HuH-7 (cell line): ENCODE data around the gene NUP37.
"Not testable (repeated sequence)": the region's sequence is repeated elsewhere in the genome, so short reads cannot be mapped to it uniquely, and the experiment has no call there.

Source experiments
- DNase-seq: peaks from one replicate; pipeline ENCODE4 v3.0.0; 2011; ENCODE audit warnings: low spot score

NUP37 gene

GRCh38 chr12:102119674-102120563, at the start of gene NUP37, which contains the start of gene PARPBP:
NUP37 (minus strand) TSS chr12:102120114; CDS start chr12:102118518, 1,596 bp downstream.
PARPBP (plus strand) TSS chr12:102120183; CDS start chr12:102123889, 3,706 bp downstream.
- peak; percentile 79 for DNase-seq

- no peak for DNase-seq
Observed at GRCh38 chr12:102167821-102168604, 48.1 kb upstream of the NUP37 start.

GRCh38 chr12:102163383-102163782, 43.5 kb upstream of the NUP37 start:
- DNase-seq, result no peak

GRCh38 chr12:102155206-102155605, 35.3 kb upstream of the NUP37 start:
- not testable (repeated sequence) for DNase-seq

GRCh38 chr12:102147062-102147587, 27.2 kb upstream of the NUP37 start:
- DNase-seq, result not testable (repeated sequence)

GRCh38 chr12:102144221-102144620, 24.3 kb upstream of the NUP37 start:
- DNase-seq, result no peak

- not testable (repeated sequence) for DNase-seq
Observed at GRCh38 chr12:102142866-102143373, 23.0 kb upstream of the NUP37 start.

- DNase-seq, result not testable (repeated sequence)
Observed at GRCh38 chr12:102137619-102138018, 17.7 kb upstream of the NUP37 start.

GRCh38 chr12:102131442-102131841, 11.5 kb upstream of the NUP37 start:
- DNase-seq, result not testable (repeated sequence)

GRCh38 chr12:102130720-102131119, 10.8 kb upstream of the NUP37 start:
- not testable (repeated sequence) for DNase-seq

- not testable (repeated sequence) for DNase-seq
Observed at GRCh38 chr12:102121328-102121727, 1.4 kb upstream of the NUP37 start.

GRCh38 chr12:102120886-102121285, 972 bp upstream of the NUP37 start:
- no peak for DNase-seq

- peak; percentile 10 for DNase-seq
Observed at GRCh38 chr12:102120564-102120873, 605 bp upstream of the NUP37 start.

GRCh38 chr12:102118874-102119273, 1.0 kb downstream of the NUP37 start:
- no peak for DNase-seq

GRCh38 chr12:102116392-102116791, 3.5 kb downstream of the NUP37 start:
- DNase-seq, result no peak

GRCh38 chr12:102114212-102114611, 5.7 kb downstream of the NUP37 start:
- no peak for DNase-seq

GRCh38 chr12:102110782-102111181, 9.1 kb downstream of the NUP37 start:
- DNase-seq, result no peak

GRCh38 chr12:102107970-102108369, 11.9 kb downstream of the NUP37 start:
- no peak for DNase-seq

- DNase-seq, result no peak
Observed at GRCh38 chr12:102106905-102107304, 13.0 kb downstream of the NUP37 start.

GRCh38 chr12:102096855-102097254, 23.1 kb downstream of the NUP37 start:
- DNase-seq, result no peak

GRCh38 chr12:102095677-102096263, 24.1 kb downstream of the NUP37 start:
- peak; percentile 16 for DNase-seq

GRCh38 chr12:102093319-102093718, 26.6 kb downstream of the NUP37 start:
- no peak for DNase-seq
